AG04450 (cell line): Measurements from ENCODE around the gene SMCO3. TPM values are rescaled to one million over a fixed set of nuclear protein-coding genes. Genes with fewer than 3 reads are reported as not detected.

ENCODE experiments used
- CTCF ChIA-PET: fragments of 300-600, 350-600 bp; formaldehyde crosslinking; extraction: SDS; loops from one replicate; lab custom pipeline; 2022; ENCODE audit warnings: antibody characterized with exemption, inconsistent platforms; lab: Charles Lee
- POLR2A ChIA-PET: fragments of 350-600 bp; formaldehyde crosslinking; extraction: SDS; loops from one replicate; lab custom pipeline; 2021; ENCODE audit warnings: antibody characterized with exemption, inconsistent platforms; lab: Yijun Ruan, JAX
- DNase-seq: peaks from one replicate; pipeline ENCODE4 v3.0.0-alpha.2; 2011; ENCODE audit warnings: low read depth, low spot score
- H3K27ac ChIP-seq: one replicate; pipeline ENCODE4 v1.5.1; 2012; ENCODE audit warnings: low read depth, low read length, control low read depth
- H3K27me3 ChIP-seq: one replicate; pipeline ENCODE4 v1.6.0; 2012; ENCODE audit warnings: low read length; ENCODE audit not compliant: control insufficient read depth, insufficient read depth
- H3K4me3 ChIP-seq: 2 replicates; pipeline ENCODE4 v1.5.1; 2011; ENCODE audit warnings: mild to moderate bottlenecking, low read depth, low read length, control low read depth
- H3K9me3 ChIP-seq: 2 replicates; pipeline ENCODE4 v1.5.1; 2012; ENCODE audit warnings: low read length; ENCODE audit not compliant: control insufficient read depth, insufficient read depth
- polyA plus RNA-seq: library from polyadenylated mRNA; depleted of rRNA; stranded (reverse); fragments of >200 nt; gene quantifications from 2 replicates; pipeline ENCODE4 v1.2.3, GENCODE V29; 2011
- TF ChIP-seq, protein P1 (sequence below): IDR thresholded peaks from 2 replicates; pipeline ENCODE4 v1.5.1; 2011; ENCODE audit warnings: low read depth, low read length, control low read depth, inconsistent platforms

SMCO3 gene
- polyA plus RNA-seq, 1 experiment = 0.05 TPM

DNA sequence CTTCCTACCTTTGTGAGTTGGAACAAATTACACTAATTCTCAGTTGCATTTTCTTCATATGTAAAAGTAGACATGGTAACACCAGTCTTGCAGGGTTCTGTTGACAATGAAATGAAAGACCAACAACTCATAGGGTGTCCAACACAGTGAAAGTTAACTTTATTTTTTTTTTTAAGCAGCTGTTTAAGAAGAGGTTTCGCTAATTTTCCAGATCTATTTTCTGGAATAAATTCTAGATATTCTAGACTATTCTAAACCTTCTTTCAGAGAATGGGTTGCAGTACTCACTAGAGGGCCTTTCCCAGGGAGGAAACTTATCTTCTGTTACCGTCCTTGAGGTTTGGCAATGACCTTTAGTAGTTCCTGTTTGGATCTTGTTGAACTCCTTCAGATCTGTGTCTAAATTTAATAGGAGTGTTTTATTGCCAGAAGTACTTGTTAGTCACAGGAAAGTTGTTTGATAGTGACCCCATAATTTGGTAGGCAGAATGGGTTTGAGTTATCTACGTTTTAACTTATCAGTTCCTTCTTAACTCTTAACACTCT is 32.1 kb upstream of the SMCO3 start:
- no peaks in the 10 kb centered on the region for H3K27me3 ChIP-seq
- DNase-seq = no peak
- no peak overlapping the region for H3K27ac ChIP-seq
- ChIA-PET CTCF (interaction anchor here (0.6 to 7.3 kb wide), 28 partner anchors 9 to 375 kb away, joined by 3 to 191 read pairs (median 3); partner anchors contain the start of genes RERG and WBP11), POLR2A (no interaction called here)
- H3K9me3 ChIP-seq = no peaks in the 10 kb centered on the region
- TF ChIP-seq, protein P1, sequence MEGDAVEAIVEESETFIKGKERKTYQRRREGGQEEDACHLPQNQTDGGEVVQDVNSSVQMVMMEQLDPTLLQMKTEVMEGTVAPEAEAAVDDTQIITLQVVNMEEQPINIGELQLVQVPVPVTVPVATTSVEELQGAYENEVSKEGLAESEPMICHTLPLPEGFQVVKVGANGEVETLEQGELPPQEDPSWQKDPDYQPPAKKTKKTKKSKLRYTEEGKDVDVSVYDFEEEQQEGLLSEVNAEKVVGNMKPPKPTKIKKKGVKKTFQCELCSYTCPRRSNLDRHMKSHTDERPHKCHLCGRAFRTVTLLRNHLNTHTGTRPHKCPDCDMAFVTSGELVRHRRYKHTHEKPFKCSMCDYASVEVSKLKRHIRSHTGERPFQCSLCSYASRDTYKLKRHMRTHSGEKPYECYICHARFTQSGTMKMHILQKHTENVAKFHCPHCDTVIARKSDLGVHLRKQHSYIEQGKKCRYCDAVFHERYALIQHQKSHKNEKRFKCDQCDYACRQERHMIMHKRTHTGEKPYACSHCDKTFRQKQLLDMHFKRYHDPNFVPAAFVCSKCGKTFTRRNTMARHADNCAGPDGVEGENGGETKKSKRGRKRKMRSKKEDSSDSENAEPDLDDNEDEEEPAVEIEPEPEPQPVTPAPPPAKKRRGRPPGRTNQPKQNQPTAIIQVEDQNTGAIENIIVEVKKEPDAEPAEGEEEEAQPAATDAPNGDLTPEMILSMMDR = no peak
- no peak overlapping the region for H3K4me3 ChIP-seq

- TF ChIP-seq, protein P1 = peak; percentile 79
- H3K9me3 ChIP-seq = no peaks in the 10 kb centered on the region
- CTCF ChIA-PET = interaction anchor here (0.6 to 7.3 kb wide), 23 partner anchors 8 to 376 kb away, joined by 3 to 191 read pairs (median 3); partner anchors contain the start of genes RERG and WBP11
- DNase-seq = peak; percentile 48
- H3K4me3 ChIP-seq = no peak overlapping the region
- no peaks in the 10 kb centered on the region for H3K27me3 ChIP-seq
- POLR2A ChIA-PET = no interaction called here
- no peak overlapping the region for H3K27ac ChIP-seq
These were observed 31.4 kb upstream of the SMCO3 start for GRCh38 chr12:14845350-14845750.

GRCh38 chr12:14844401-14844800 is 30.4 kb upstream of the SMCO3 start:
- Histone ChIP-seq H3K9me3 (no peaks in the 10 kb centered on the region), H3K4me3 (no peak overlapping the region), H3K27me3 (no peaks in the 10 kb centered on the region), H3K27ac (no peak overlapping the region)
- TF ChIP-seq, protein P1 = no peak
- no peak for DNase-seq
- ChIA-PET POLR2A (no interaction called here), CTCF (interaction anchor here (0.8 to 7.3 kb wide), 7 partner anchors 8 to 163 kb away, joined by 3 to 191 read pairs (median 3); partner anchors contain the start of genes C12orf60 and WBP11)

GRCh38 chr12:14843425-14843887 is 29.5 kb upstream of the SMCO3 start, which contains the start of gene ART4:
Gene ART4 (minus strand): TSS chr12:14843526. CDS start chr12:14843113, 413 bp downstream.
- Histone ChIP-seq H3K27me3 (no peaks in the 10 kb centered on the region), H3K9me3 (no peaks in the 10 kb centered on the region), H3K4me3 (no peak within 1 kb of the TSS), H3K27ac (no peak within 1 kb of the TSS)
- ChIA-PET POLR2A (no interaction called here), CTCF (interaction anchor here (1.1 to 7.3 kb wide), 4 partner anchors 9 to 152 kb away, joined by 3 to 191 read pairs (median 4); no protein-coding TSS in a partner anchor)
- no peak for DNase-seq
- TF ChIP-seq, protein P1 = no peak

DNA sequence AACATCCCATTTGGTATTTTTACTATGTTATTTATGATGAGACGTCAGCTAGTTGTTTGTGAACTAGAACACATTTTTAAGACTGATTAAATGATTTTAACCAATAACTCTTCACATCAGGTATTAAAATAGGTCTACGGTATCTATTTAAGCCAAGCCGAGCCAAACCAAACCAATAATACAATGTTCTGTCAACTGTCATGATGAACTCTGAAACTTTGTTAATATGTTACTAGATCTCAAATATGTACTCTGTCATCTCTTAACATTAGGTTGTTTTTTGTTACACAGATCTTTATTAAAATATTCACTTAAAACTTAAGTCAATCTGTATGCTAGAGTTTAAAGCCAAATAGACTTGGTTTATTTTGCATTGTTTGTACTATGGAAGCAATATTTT is 28.3 kb upstream of the SMCO3 start:
- TF ChIP-seq, protein P1 = no peak
- CTCF ChIA-PET = interaction anchor here (1.6 to 7.3 kb wide), 2 partner anchors 153 kb away, joined by 8 to 191 read pairs; no protein-coding TSS in a partner anchor

More for the DNA sequence above, 28.3 kb upstream of the SMCO3 start:
- Histone ChIP-seq H3K4me3 (no peak overlapping the region), H3K27me3 (no peaks in the 10 kb centered on the region), H3K27ac (no peak overlapping the region), H3K9me3 (no peaks in the 10 kb centered on the region)
- POLR2A ChIA-PET = no interaction called here
- no peak for DNase-seq
